B cell (primary cell): Measurements from ENCODE around the gene LZTS2. TPM values are rescaled to one million over a fixed set of nuclear protein-coding genes. Genes with fewer than 3 reads are reported as not detected.

ENCODE experiments used
- ATAC-seq: fragments of 200-7000 bp; cut with Tn5 transposase; one replicate; pipeline ENCODE4 v1.10.0; 2021; ENCODE audit warnings: low read depth, mild to moderate bottlenecking, moderate number of reproducible peaks, moderate library complexity
- CTCF ChIA-PET: fragments of 350-600 bp; sonication (Branson Sonifier 250); formaldehyde crosslinking; loops from one replicate; lab custom pipeline; 2021; ENCODE audit warnings: antibody characterized with exemption, inconsistent platforms; lab: Charles Lee
- POLR2A ChIA-PET: fragments of 350-600 bp; sonication (Branson Sonifier 250); formaldehyde crosslinking; loops from one replicate; lab custom pipeline; 2021; ENCODE audit warnings: antibody characterized with exemption; lab: Charles Lee
- DNase-seq: peaks from one replicate; pipeline ENCODE4 v3.0.0; 2013
- H2AFZ ChIP-seq: 2 replicates; pipeline ENCODE4 v1.6.1; 2012; ENCODE audit warnings: mild to moderate bottlenecking, low read depth, low read length; ENCODE audit not compliant: insufficient read depth, poor library complexity, severe bottlenecking
- H3K27ac ChIP-seq, 2 donors: 1 replicate in 1 of 2; 2 replicates in 1 of 2; pipeline ENCODE4 v1.5.1; 2012 to 2013; ENCODE audit warnings: low read length in 2 of 2, mild to moderate bottlenecking in 2 of 2, moderate library complexity in 1 of 2
- H3K27me3 ChIP-seq, 4 experiments: fragments of 200-600 bp in 1 of 4; sonication (generic) in 1 of 4; replicated peaks in 1 of 4; 1 replicate in 2 of 4; 2 replicates in 2 of 4; pipeline versions ENCODE4 v1.6.1 to v1.7.0; 2013 to 2016; ENCODE audit warnings: low read length in 3 of 4, mild to moderate bottlenecking in 2 of 4, mixed read lengths in 1 of 4, moderate library complexity in 1 of 4; ENCODE audit not compliant: insufficient read depth in 4 of 4, control insufficient read depth in 3 of 4; ENCODE audit errors: control extremely low read depth in 1 of 4
- H3K36me3 ChIP-seq, 2 experiments: replicated peaks in 1 of 2; 1 replicate in 1 of 2; 2 replicates in 1 of 2; pipeline versions ENCODE4 v1.6.1 to v1.7.1; 2013; ENCODE audit warnings: low read length in 1 of 2; ENCODE audit not compliant: insufficient read depth in 2 of 2, control insufficient read depth in 1 of 2; ENCODE audit errors: control extremely low read depth in 1 of 2, extremely low read depth in 1 of 2
- H3K4me1 ChIP-seq, 2 donors: fragments of 200-600 bp in 1 of 2; sonication (generic) in 1 of 2; 1 replicate in 1 of 2; 2 replicates in 1 of 2; pipeline versions ENCODE4 v1.5.1 to v1.6.1; 2013 to 2017; ENCODE audit warnings: low read length in 2 of 2; ENCODE audit not compliant: control insufficient read depth in 2 of 2, insufficient read depth in 2 of 2
- H3K4me2 ChIP-seq: replicated peaks from 2 replicates; pipeline ENCODE3; 2012; ENCODE audit warnings: mild to moderate bottlenecking, low read depth, low read length; ENCODE audit not compliant: poor library complexity, severe bottlenecking
- H3K4me3 ChIP-seq, 5 experiments: fragments of 200-600 bp in 1 of 5; sonication (generic) in 1 of 5; 1 replicate in 3 of 5; 2 replicates in 2 of 5; pipeline versions ENCODE4 v1.5.1 to v1.7.0; 2011 to 2016; ENCODE audit warnings: low read length in 4 of 5, mild to moderate bottlenecking in 4 of 5, low read depth in 2 of 5, control low read depth in 1 of 5, moderate library complexity in 1 of 5; ENCODE audit not compliant: insufficient read depth in 1 of 5; ENCODE audit errors: control extremely low read depth in 1 of 5, extremely low read depth in 1 of 5
- H3K79me2 ChIP-seq: fragments of 200-600 bp; sonication (generic); one replicate; pipeline ENCODE4 v1.6.0; 2016; ENCODE audit warnings: low read length; ENCODE audit not compliant: control insufficient read depth, insufficient read depth
- H3K9ac ChIP-seq: fragments of 200-600 bp; sonication (generic); 2 replicates; pipeline ENCODE4 v1.6.1; 2017; ENCODE audit warnings: mild to moderate bottlenecking, low read length, moderate library complexity
- H3K9me3 ChIP-seq, 3 donors: one replicate each; pipeline versions ENCODE4 v1.6.1 to v1.7.1; 2013; ENCODE audit warnings: low read length in 2 of 3; ENCODE audit not compliant: control insufficient read depth in 2 of 3, insufficient read depth in 1 of 3; ENCODE audit errors: control extremely low read depth in 1 of 3
- H4K20me1 ChIP-seq: 2 replicates; pipeline ENCODE4 v1.6.0; 2012; ENCODE audit warnings: mild to moderate bottlenecking, low read length; ENCODE audit not compliant: insufficient read depth, control insufficient read depth, poor library complexity, severe bottlenecking
- H3K27ac Mint-ChIP-seq: one replicate; pipeline ENCODE4 v1.8.0; 2021; ENCODE audit warnings: mixed read lengths
- H3K27me3 Mint-ChIP-seq: one replicate; pipeline ENCODE4 v1.8.0; 2021; ENCODE audit warnings: mixed read lengths
- H3K4me1 Mint-ChIP-seq: one replicate; pipeline ENCODE4 v1.8.0; 2021; ENCODE audit warnings: mixed read lengths
- H3K4me3 Mint-ChIP-seq: one replicate; pipeline ENCODE4 v1.8.0; 2021; ENCODE audit warnings: mixed read lengths
- H3K9me3 Mint-ChIP-seq: one replicate; pipeline ENCODE4 v1.8.0; 2022; ENCODE audit warnings: mixed read lengths; ENCODE audit not compliant: insufficient read depth
- EZH2 ChIP-seq: IDR thresholded peaks from 2 replicates; pipeline ENCODE4 v1.6.1; 2012; ENCODE audit warnings: borderline replicate concordance, low read depth, mild to moderate bottlenecking, moderate library complexity, low read length; ENCODE audit not compliant: insufficient read depth, poor library complexity, severe bottlenecking
- WGBS: methylation state at CpG from one replicate; pipeline ENCODE4 v1.1.5; 2013; ENCODE audit warnings: missing lambda C conversion rate; ENCODE audit not compliant: insufficient coverage; 5-methylcytosine and 5-hydroxymethylcytosine counted together
- intact Hi-C: fragments of 100-400 bp; cut with micrococcal nuclease; formaldehyde crosslinking; loops from one replicate; pipeline ENCODE4 v1.10.0; 2022
- polyA plus RNA-seq: library from polyadenylated mRNA; depleted of rRNA; stranded (reverse); fragments of >200 nt; gene quantifications from 2 replicates; pipeline ENCODE4 v1.2.3, GENCODE V29; 2012
- total RNA-seq, 2 donors: library from RNA; stranded (reverse); fragments of 120-200 nt in 1 of 2; gene quantifications; 1 replicate in 1 of 2; 2 replicates in 1 of 2; pipeline versions ENCODE4 v1.2.3 to v1.2.4, GENCODE V29; 2013 to 2022
- TF ChIP-seq, protein P1 (sequence below): fragments of 200-600 bp; IDR thresholded peaks from one replicate; pipeline ENCODE4 v1.8.0; 2022; ENCODE audit warnings: antibody characterized with exemption, mild to moderate bottlenecking

LZTS2 gene
- total and polyA plus RNA-seq, 2 donors (not counting 1 experiment from before 2014, with no cell fraction given), result 23.2 to 36.9 TPM

GRCh38 chr10:101028446-101029337 is 29.1 kb downstream of the LZTS2 start:
- Histone ChIP-seq H2AFZ (no peak overlapping the region), H4K20me1 (peaks cover 4% of the 10 kb centered on the region), H3K4me2 (no peak overlapping the region), H3K27me3 (peaks cover 0 to 29% (median 13%) of the 10 kb centered on the region in 4 experiments), H3K79me2 (no peaks in the 10 kb centered on the region), H3K4me1 (peaks cover 14 to 26% of the 10 kb centered on the region in 2 donors), H3K9me3 (peaks cover 0 to 2% (median 0%) of the 10 kb centered on the region in 3 donors), H3K27ac (no peak overlapping the region), H3K9ac (no peak overlapping the region), H3K36me3 (no peaks in the 10 kb centered on the region), H3K4me3 (no peak overlapping the region)
- H3K9me3 Mint-ChIP-seq, result no peaks in the 10 kb centered on the region
- no peak overlapping the region for H3K4me3 Mint-ChIP-seq
- ChIA-PET CTCF (interaction anchor here (0.6 to 6.4 kb wide), 5 partner anchors 12 to 113 kb away, joined by 3 to 72 read pairs (median 6); no protein-coding TSS in a partner anchor), POLR2A (no interaction called here)
- no peak overlapping the region for H3K27ac Mint-ChIP-seq
- no peak for DNase-seq
- intact Hi-C loops, result no loop called here
- peaks cover 19% of the 10 kb centered on the region for H3K4me1 Mint-ChIP-seq
- no peak for TF ChIP-seq EZH2
- TF ChIP-seq, protein P1, sequence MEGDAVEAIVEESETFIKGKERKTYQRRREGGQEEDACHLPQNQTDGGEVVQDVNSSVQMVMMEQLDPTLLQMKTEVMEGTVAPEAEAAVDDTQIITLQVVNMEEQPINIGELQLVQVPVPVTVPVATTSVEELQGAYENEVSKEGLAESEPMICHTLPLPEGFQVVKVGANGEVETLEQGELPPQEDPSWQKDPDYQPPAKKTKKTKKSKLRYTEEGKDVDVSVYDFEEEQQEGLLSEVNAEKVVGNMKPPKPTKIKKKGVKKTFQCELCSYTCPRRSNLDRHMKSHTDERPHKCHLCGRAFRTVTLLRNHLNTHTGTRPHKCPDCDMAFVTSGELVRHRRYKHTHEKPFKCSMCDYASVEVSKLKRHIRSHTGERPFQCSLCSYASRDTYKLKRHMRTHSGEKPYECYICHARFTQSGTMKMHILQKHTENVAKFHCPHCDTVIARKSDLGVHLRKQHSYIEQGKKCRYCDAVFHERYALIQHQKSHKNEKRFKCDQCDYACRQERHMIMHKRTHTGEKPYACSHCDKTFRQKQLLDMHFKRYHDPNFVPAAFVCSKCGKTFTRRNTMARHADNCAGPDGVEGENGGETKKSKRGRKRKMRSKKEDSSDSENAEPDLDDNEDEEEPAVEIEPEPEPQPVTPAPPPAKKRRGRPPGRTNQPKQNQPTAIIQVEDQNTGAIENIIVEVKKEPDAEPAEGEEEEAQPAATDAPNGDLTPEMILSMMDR, result no peak
- WGBS, result 53% methylated on average over 3 of the region's 7 CpGs
- ATAC-seq, result no peak
- peaks cover 15% of the 10 kb centered on the region for H3K27me3 Mint-ChIP-seq
